SK-N-SH treated with all-trans-retinoic acid at 6 μM for 48 hours (cell line): ENCODE results near the gene CTBP1.

Source experiments
- ARNTL ChIP-seq: fragments of 450-650 bp; formaldehyde crosslinking; IDR thresholded peaks from 2 replicates; pipeline ENCODE4 v1.5.0; 2020; ENCODE audit warnings: low read depth, mild to moderate bottlenecking, moderate library complexity, borderline replicate concordance
- OSR1 ChIP-seq: fragments of 250-450 bp; sonication (Bioruptor Pico); IDR thresholded peaks from 2 replicates; pipeline ENCODE4 v1.8.0; 2022; ENCODE audit warnings: moderate library complexity, mild to moderate bottlenecking, inconsistent platforms
- RARB ChIP-seq: fragments of 250-450 bp; sonication (Bioruptor Pico); IDR thresholded peaks from 2 replicates; pipeline ENCODE4 v1.8.0; 2021; ENCODE audit warnings: mild to moderate bottlenecking, moderate library complexity
- TCF4 ChIP-seq: fragments of 250-450 bp; sonication (Bioruptor Pico); IDR thresholded peaks from 2 replicates; pipeline ENCODE4 v1.8.0; 2021; ENCODE audit warnings: mild to moderate bottlenecking, moderate library complexity, borderline replicate concordance
- TOX ChIP-seq: fragments of 250-450 bp; sonication (Bioruptor Pico); IDR thresholded peaks from 2 replicates; pipeline ENCODE4 v1.8.0; 2021; ENCODE audit warnings: mild to moderate bottlenecking, moderate library complexity, borderline replicate concordance
- ZC3H10 ChIP-seq: fragments of 250-450 bp; sonication (Bioruptor Pico); IDR thresholded peaks from 2 replicates; pipeline ENCODE4 v1.5.1; 2021; ENCODE audit warnings: mild to moderate bottlenecking, moderate library complexity
- ZFP30 ChIP-seq: fragments of 450-650 bp; formaldehyde crosslinking; IDR thresholded peaks from 2 replicates; pipeline ENCODE4 v1.5.0; 2022; ENCODE audit warnings: mild to moderate bottlenecking, moderate library complexity
- ZNF70 ChIP-seq: fragments of 450-650 bp; formaldehyde crosslinking; IDR thresholded peaks from 2 replicates; pipeline ENCODE4 v1.5.0; 2020; ENCODE audit warnings: mild to moderate bottlenecking, moderate library complexity
- ZNF8 ChIP-seq: fragments of 450-650 bp; formaldehyde crosslinking; IDR thresholded peaks from 2 replicates; pipeline ENCODE4 v1.5.0; 2020; ENCODE audit warnings: mild to moderate bottlenecking, moderate library complexity
- TF ChIP-seq, protein P1 (sequence below): fragments of 250-450 bp; sonication (Bioruptor Pico); IDR thresholded peaks from 2 replicates; pipeline ENCODE4 v1.8.0; 2020; ENCODE audit warnings: mild to moderate bottlenecking, moderate library complexity, borderline replicate concordance

DNA sequence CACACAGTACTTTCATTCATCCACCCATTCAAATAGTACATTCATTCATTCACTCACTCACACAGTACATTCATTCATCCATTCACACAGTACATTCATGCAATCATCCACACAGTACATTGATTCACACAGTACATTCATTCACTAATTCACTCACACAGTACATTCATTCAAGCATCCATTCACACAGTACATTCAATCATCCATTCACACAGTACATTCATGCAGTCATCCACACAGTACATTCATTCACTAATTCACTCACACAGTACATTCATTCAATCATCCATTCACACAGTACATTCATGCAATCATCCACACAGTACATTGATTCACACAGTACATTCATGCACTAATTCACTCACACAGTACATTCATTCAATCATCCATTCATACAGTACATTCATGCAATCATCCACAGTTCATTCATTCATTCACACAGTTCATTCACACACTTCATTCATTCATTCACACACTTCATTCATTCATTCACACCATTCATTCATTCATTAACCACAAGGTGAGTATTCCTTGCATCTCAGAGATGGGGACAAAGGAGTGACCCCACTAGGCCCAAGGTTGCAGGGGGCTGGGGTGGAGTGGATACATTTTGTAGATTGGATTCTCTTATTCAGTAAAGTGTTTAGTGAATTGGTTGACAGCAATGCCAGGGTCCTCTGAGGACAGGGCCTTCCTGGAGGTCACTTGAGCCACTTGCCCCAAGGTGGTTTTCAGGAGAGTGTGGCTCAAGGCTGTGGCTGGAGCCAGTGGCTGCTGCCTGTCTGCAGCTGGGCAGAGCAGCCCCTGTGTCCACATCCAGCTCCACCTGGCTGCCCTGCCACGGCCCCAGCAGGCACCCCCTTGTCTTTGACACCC lies 72.3 kb downstream of the CTBP1 start:
- no peak for TF ChIP-seq ZC3H10
- TF ChIP-seq ZFP30 (CRISPR knock-in tag), result no peak
- no peak for TF ChIP-seq OSR1 (CRISPR knock-in tag)
- no peak for TF ChIP-seq ARNTL (CRISPR knock-in tag)
- no peak for TF ChIP-seq RARB (CRISPR knock-in tag)
- TF ChIP-seq ZNF8, result no peak
- TF ChIP-seq TOX (CRISPR knock-in tag), result no peak
- TF ChIP-seq, protein P1, sequence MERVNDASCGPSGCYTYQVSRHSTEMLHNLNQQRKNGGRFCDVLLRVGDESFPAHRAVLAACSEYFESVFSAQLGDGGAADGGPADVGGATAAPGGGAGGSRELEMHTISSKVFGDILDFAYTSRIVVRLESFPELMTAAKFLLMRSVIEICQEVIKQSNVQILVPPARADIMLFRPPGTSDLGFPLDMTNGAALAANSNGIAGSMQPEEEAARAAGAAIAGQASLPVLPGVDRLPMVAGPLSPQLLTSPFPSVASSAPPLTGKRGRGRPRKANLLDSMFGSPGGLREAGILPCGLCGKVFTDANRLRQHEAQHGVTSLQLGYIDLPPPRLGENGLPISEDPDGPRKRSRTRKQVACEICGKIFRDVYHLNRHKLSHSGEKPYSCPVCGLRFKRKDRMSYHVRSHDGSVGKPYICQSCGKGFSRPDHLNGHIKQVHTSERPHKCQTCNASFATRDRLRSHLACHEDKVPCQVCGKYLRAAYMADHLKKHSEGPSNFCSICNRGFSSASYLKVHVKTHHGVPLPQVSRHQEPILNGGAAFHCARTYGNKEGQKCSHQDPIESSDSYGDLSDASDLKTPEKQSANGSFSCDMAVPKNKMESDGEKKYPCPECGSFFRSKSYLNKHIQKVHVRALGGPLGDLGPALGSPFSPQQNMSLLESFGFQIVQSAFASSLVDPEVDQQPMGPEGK, result no peak
- no peak for TF ChIP-seq ZNF70 (CRISPR knock-in tag)
- TF ChIP-seq TCF4 (CRISPR knock-in tag), result no peak
